ENCODE data around the gene ZNF75A. TPM values are rescaled to one million over a fixed set of nuclear protein-coding genes. Genes with fewer than 3 reads are reported as not detected.

ZNF75A gene
- total RNA-seq, 2 donors from 2014 or later, result 34.9 to 41.5 TPM

GRCh38 chr16:3292604-3293003, 12.7 kb upstream of the ZNF75A start:
- Histone ChIP-seq H3K4me1 (replicated peaks) (no peaks in the 10 kb centered on the region), H3K27me3 (replicated peaks; ENCODE audit: insufficient read depth) (no peaks in the 10 kb centered on the region), H3K36me3 (peaks cover 14 to 36% of the 10 kb centered on the region in 2 donors), H3K4me3 (no peak overlapping the region), H3K27ac (no peak overlapping the region), H3K9me3 (peaks cover 18% of the 10 kb centered on the region)
- DNase-seq (ENCODE audit: low spot score), result no peak
- intact Hi-C loops (cut with DNase I), result no loop called here
- TF ChIP-seq POLR2AphosphoS5 (IDR thresholded peaks at IDR 0.05) (no peak), POLR2A (IDR thresholded peaks at IDR 0.05) (no peak), CTCF (IDR thresholded peaks at IDR 0.05) (no peak)
- WGBS, result 96% methylated on average over 3 of the region's 3 CpGs

- TF ChIP-seq POLR2A (IDR thresholded peaks at IDR 0.05), result no peak
- TF ChIP-seq CTCF (IDR thresholded peaks at IDR 0.05), result no peak
- TF ChIP-seq POLR2AphosphoS5 (IDR thresholded peaks at IDR 0.05), result no peak
- no peak overlapping the region for H3K27ac ChIP-seq
- H3K4me3 ChIP-seq, result no peak overlapping the region
- H3K4me1 ChIP-seq (replicated peaks), result no peaks in the 10 kb centered on the region
- intact Hi-C loops (cut with DNase I), result no loop called here
- H3K9me3 ChIP-seq, result peaks cover 5% of the 10 kb centered on the region
- 42% methylated on average over 43 of the region's 45 CpGs for WGBS
- no peak for DNase-seq (ENCODE audit: low spot score)
- H3K36me3 ChIP-seq, result peaks cover 9 to 19% of the 10 kb centered on the region in 2 donors
- no peaks in the 10 kb centered on the region for H3K27me3 ChIP-seq (replicated peaks; ENCODE audit: insufficient read depth)
These were observed 10.1 kb upstream of the ZNF75A start for GRCh38 chr16:3295209-3295608.

- H3K36me3 ChIP-seq, result peaks cover 4 to 13% of the 10 kb centered on the region in 2 donors
- intact Hi-C loops (cut with DNase I), result no loop called here
- no peak for TF ChIP-seq POLR2AphosphoS5 (IDR thresholded peaks at IDR 0.05)
- no peak for TF ChIP-seq CTCF (IDR thresholded peaks at IDR 0.05)
- TF ChIP-seq POLR2A (IDR thresholded peaks at IDR 0.05), result no peak
- WGBS, result 72% methylated on average over 13 of the region's 13 CpGs
- no peak overlapping the region for H3K27ac ChIP-seq
- no peak overlapping the region for H3K4me3 ChIP-seq
- no peaks in the 10 kb centered on the region for H3K9me3 ChIP-seq
- no peaks in the 10 kb centered on the region for H3K4me1 ChIP-seq (replicated peaks)
- H3K27me3 ChIP-seq (replicated peaks; ENCODE audit: insufficient read depth), result no peaks in the 10 kb centered on the region
- DNase-seq (ENCODE audit: low spot score), result no peak
These were observed 9.5 kb upstream of the ZNF75A start for GRCh38 chr16:3295783-3296182.

- H3K27me3 ChIP-seq (replicated peaks; ENCODE audit: insufficient read depth), result no peaks in the 10 kb centered on the region
- no peak for DNase-seq (ENCODE audit: low spot score)
- H3K4me3 ChIP-seq, result peak overlapping the region; percentile 73 to 78
- intact Hi-C loops (cut with DNase I), result loop anchor here (2.0 to 10.0 kb wide), 2 partner anchors 22 to 100 kb away; partner anchors contain the start of genes ZNF174, ZNF263 and ZSCAN32
- TF ChIP-seq CTCF (IDR thresholded peaks at IDR 0.05) (no peak), POLR2A (IDR thresholded peaks at IDR 0.05) (no peak), POLR2AphosphoS5 (IDR thresholded peaks at IDR 0.05) (no peak)
- peaks cover 4 to 8% of the 10 kb centered on the region in 2 donors for H3K36me3 ChIP-seq
- H3K4me1 ChIP-seq (replicated peaks), result no peaks in the 10 kb centered on the region
- H3K9me3 ChIP-seq, result peaks cover 3% of the 10 kb centered on the region
- no peak overlapping the region for H3K27ac ChIP-seq
- 66% methylated on average over 4 of the region's 4 CpGs for WGBS
These were observed 927 bp upstream of the ZNF75A start for GRCh38 chr16:3304370-3304769.

- intact Hi-C loops (cut with DNase I), result loop anchor here (10.0 kb wide), 1 partner anchor 99 kb away; the partner anchor contains the start of genes ZNF174 and ZSCAN32
- WGBS, result 54% methylated on average over 11 of the region's 11 CpGs
- Histone ChIP-seq H3K4me1 (replicated peaks) (no peaks in the 10 kb centered on the region), H3K4me3 (peak overlapping the region; percentile 73 to 78), H3K9me3 (peaks cover 3% of the 10 kb centered on the region), H3K27me3 (replicated peaks; ENCODE audit: insufficient read depth) (no peaks in the 10 kb centered on the region), H3K27ac (peak overlapping the region; percentile 91 to 93), H3K36me3 (peaks cover 4 to 8% of the 10 kb centered on the region in 2 donors)
- TF ChIP-seq CTCF (IDR thresholded peaks at IDR 0.05) (no peak), POLR2AphosphoS5 (IDR thresholded peaks at IDR 0.05) (no peak), POLR2A (IDR thresholded peaks at IDR 0.05) (no peak)
- DNase-seq (ENCODE audit: low spot score), result no peak
These were observed 781 bp downstream of the ZNF75A start for GRCh38 chr16:3306078-3306477.
